22Rv1 (cell line): Measurements from ENCODE around the gene SAC3D1.

ENCODE experiments used
- CTCF ChIP-seq: fragments of 450-650 bp; IDR thresholded peaks from 2 replicates; pipeline ENCODE4 v1.5.1; 2017; ENCODE audit warnings: mild to moderate bottlenecking
- ZFX ChIP-seq: fragments of 450-650 bp; IDR thresholded peaks from 2 replicates; pipeline ENCODE4 v1.6.1; 2017; ENCODE audit warnings: antibody characterized with exemption, borderline replicate concordance

GRCh38 chr11:65071907-65072630 is 31.1 kb downstream of the SAC3D1 start:
- no peak for TF ChIP-seq CTCF
- no peak for TF ChIP-seq ZFX
